HEK293 (cell line): ENCODE results near the gene TNFAIP3.

ENCODE experiments used
- CTCF ChIA-PET: fragments of 350-600 bp; formaldehyde crosslinking; extraction: SDS; loops from one replicate; lab custom pipeline; 2021; ENCODE audit warnings: antibody characterized with exemption; lab: Yijun Ruan, JAX
- POLR2A ChIA-PET: fragments of 300-600 bp; formaldehyde crosslinking; extraction: SDS; loops from one replicate; lab custom pipeline; 2020; ENCODE audit warnings: antibody characterized with exemption, inconsistent platforms; lab: Yijun Ruan, JAX
- H3K27ac ChIP-seq: fragments of 200-500 bp; sonication (Bioruptor generic); 2 replicates; pipeline ENCODE4 v1.5.1; 2014; ENCODE audit warnings: low read depth, low read length, control low read depth, inconsistent platforms; ENCODE audit errors: extremely low read depth
- H3K36me3 ChIP-seq, 2 experiments: fragments of 200-500 bp in 1 of 2; sonication (Bioruptor generic) in 1 of 2; 1 replicate in 1 of 2; 2 replicates in 1 of 2; pipeline ENCODE4 v1.5.1; 2014 to 2017; ENCODE audit warnings: inconsistent platforms in 2 of 2, low read length in 2 of 2; ENCODE audit not compliant: control insufficient read depth in 2 of 2, insufficient read depth in 1 of 2
- H3K4me1 ChIP-seq: fragments of 200-500 bp; sonication (Bioruptor generic); 2 replicates; pipeline ENCODE4 v1.5.1; 2014; ENCODE audit warnings: mild to moderate bottlenecking, low read length, inconsistent platforms; ENCODE audit not compliant: control insufficient read depth, insufficient read depth
- H3K4me3 ChIP-seq: 2 replicates; pipeline ENCODE4 v1.5.1; 2011; ENCODE audit warnings: low read depth, mild to moderate bottlenecking, control low read depth, low read length, moderate library complexity
- H3K9me3 ChIP-seq: fragments of 200-500 bp; sonication (Bioruptor generic); 2 replicates; pipeline ENCODE4 v1.5.1; 2014; ENCODE audit warnings: low read depth, low read length, inconsistent platforms; ENCODE audit not compliant: control insufficient read depth, insufficient read depth
- EGR2 ChIP-seq: fragments of 450-650 bp; formaldehyde crosslinking; IDR thresholded peaks from 2 replicates; pipeline ENCODE4 v1.5.1; 2016; ENCODE audit warnings: low read depth, missing biosample characterization, missing genetic modification characterization
- HOXC10 ChIP-seq: sonication (generic); formaldehyde crosslinking; IDR thresholded peaks from 2 replicates; pipeline ENCODE4 v1.8.1; 2023; ENCODE audit warnings: mild to moderate bottlenecking, missing genetic modification reagents
- KLF7 ChIP-seq: fragments of 450-650 bp; formaldehyde crosslinking; IDR thresholded peaks from 2 replicates; pipeline ENCODE4 v1.5.1; 2016; ENCODE audit warnings: missing biosample characterization, missing genetic modification characterization, borderline replicate concordance
- MEIS1 ChIP-seq: sonication (generic); formaldehyde crosslinking; IDR thresholded peaks from 2 replicates; pipeline ENCODE4 v1.8.1; 2022; ENCODE audit warnings: missing genetic modification reagents, mild to moderate bottlenecking, borderline replicate concordance
- PATZ1 ChIP-seq: fragments of 450-650 bp; formaldehyde crosslinking; IDR thresholded peaks from 2 replicates; pipeline ENCODE4 v1.5.1; 2016; ENCODE audit warnings: missing biosample characterization, missing genetic modification characterization
- PBX3 ChIP-seq: sonication (generic); formaldehyde crosslinking; IDR thresholded peaks from 2 replicates; pipeline ENCODE4 v1.8.1; 2022; ENCODE audit warnings: mild to moderate bottlenecking, moderate library complexity, missing genetic modification reagents
- SALL2 ChIP-seq: fragments of 450-650 bp; formaldehyde crosslinking; IDR thresholded peaks from 2 replicates; pipeline ENCODE4 v1.5.0; 2017; ENCODE audit warnings: missing biosample characterization, mild to moderate bottlenecking, missing genetic modification characterization, borderline replicate concordance
- SETDB1 ChIP-seq: IDR thresholded peaks from one replicate; pipeline ENCODE4 v1.6.1; 2017; ENCODE audit warnings: mild to moderate bottlenecking, low read length, moderate library complexity, mixed read lengths; ENCODE audit not compliant: insufficient read length
- ZNF146 ChIP-seq: fragments of 450-650 bp; formaldehyde crosslinking; IDR thresholded peaks from 2 replicates; pipeline ENCODE4 v1.5.1; 2016; ENCODE audit warnings: missing biosample characterization, missing genetic modification characterization
- ZNF248 ChIP-seq: fragments of 450-650 bp; formaldehyde crosslinking; IDR thresholded peaks from 2 replicates; pipeline ENCODE4 v1.5.1; 2017; ENCODE audit warnings: missing biosample characterization, missing genetic modification characterization
- ZNF266 ChIP-seq: fragments of 450-650 bp; formaldehyde crosslinking; IDR thresholded peaks from 2 replicates; pipeline ENCODE4 v1.5.1; 2016; ENCODE audit warnings: missing biosample characterization, missing genetic modification characterization, low read depth
- ZNF280D ChIP-seq: fragments of 450-650 bp; formaldehyde crosslinking; IDR thresholded peaks from 2 replicates; pipeline ENCODE4 v1.5.1; 2016; ENCODE audit warnings: missing biosample characterization, missing genetic modification characterization
- ZNF548 ChIP-seq: fragments of 450-650 bp; formaldehyde crosslinking; IDR thresholded peaks from 2 replicates; pipeline ENCODE4 v1.5.1; 2016; ENCODE audit warnings: missing biosample characterization, missing genetic modification characterization
- ZNF561 ChIP-seq: fragments of 450-650 bp; IDR thresholded peaks from 2 replicates; pipeline ENCODE4 v1.5.1; 2018; ENCODE audit warnings: missing biosample characterization, missing genetic modification characterization, borderline replicate concordance
- ZNF704 ChIP-seq: fragments of 450-650 bp; formaldehyde crosslinking; IDR thresholded peaks from 2 replicates; pipeline ENCODE4 v1.5.1; 2016; ENCODE audit warnings: missing biosample characterization, missing genetic modification characterization
- TF ChIP-seq, protein P1 (sequence below): fragments of 450-650 bp; formaldehyde crosslinking; IDR thresholded peaks from 2 replicates; pipeline ENCODE4 v1.5.1; 2016; ENCODE audit warnings: missing biosample characterization, missing genetic modification characterization
- TF ChIP-seq, protein P2 (sequence below): fragments of 450-650 bp; formaldehyde crosslinking; IDR thresholded peaks from 2 replicates; pipeline ENCODE4 v1.5.0; 2017; ENCODE audit warnings: missing biosample characterization, missing genetic modification characterization, borderline replicate concordance

TNFAIP3 gene

DNA sequence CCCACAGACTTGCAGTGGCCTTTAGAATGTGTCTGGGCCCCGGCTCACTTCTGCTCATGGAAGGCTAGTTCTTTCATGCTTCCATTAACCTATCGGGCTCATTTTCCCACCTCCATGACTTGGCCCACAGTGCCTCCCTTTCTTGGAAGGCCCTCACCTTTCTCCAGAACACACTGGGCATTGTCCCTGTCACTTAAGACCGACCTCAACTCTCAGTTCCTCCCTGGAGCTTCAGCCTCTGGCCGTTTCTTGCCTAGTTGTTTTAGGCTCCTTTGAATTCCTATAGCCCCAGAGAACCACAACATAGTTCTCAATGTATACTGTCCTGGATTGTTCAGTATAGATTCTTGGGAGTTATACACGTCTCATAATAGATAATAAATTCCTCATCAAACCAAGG, 19.3 kb upstream of the TNFAIP3 start:
- CTCF ChIA-PET: interaction anchor here (0.5 to 1.8 kb wide), 3 partner anchors 11 to 128 kb away, joined by 3 to 4 read pairs (median 3); no protein-coding TSS in a partner anchor
- H3K36me3 ChIP-seq: no peaks in the 10 kb centered on the region
- POLR2A ChIA-PET: no interaction called here
- H3K9me3 ChIP-seq: no peaks in the 10 kb centered on the region
- no peak overlapping the region for H3K27ac ChIP-seq
- TF ChIP-seq ZNF248 (tag by site-specific recombination) (no peak), ZNF561 (tag by site-specific recombination) (no peak), SALL2 (tag by site-specific recombination) (no peak), ZNF266 (tag by site-specific recombination) (no peak), HOXC10 (CRISPR knock-in tag) (no peak), MEIS1 (CRISPR knock-in tag) (no peak), PATZ1 (no peak), PBX3 (CRISPR knock-in tag) (no peak), ZNF280D (no peak), EGR2 (tag by site-specific recombination) (no peak), ZNF146 (no peak), SETDB1 (no peak), KLF7 (tag by site-specific recombination) (no peak), ZNF548 (no peak), ZNF704 (no peak)
- TF ChIP-seq, protein P1, sequence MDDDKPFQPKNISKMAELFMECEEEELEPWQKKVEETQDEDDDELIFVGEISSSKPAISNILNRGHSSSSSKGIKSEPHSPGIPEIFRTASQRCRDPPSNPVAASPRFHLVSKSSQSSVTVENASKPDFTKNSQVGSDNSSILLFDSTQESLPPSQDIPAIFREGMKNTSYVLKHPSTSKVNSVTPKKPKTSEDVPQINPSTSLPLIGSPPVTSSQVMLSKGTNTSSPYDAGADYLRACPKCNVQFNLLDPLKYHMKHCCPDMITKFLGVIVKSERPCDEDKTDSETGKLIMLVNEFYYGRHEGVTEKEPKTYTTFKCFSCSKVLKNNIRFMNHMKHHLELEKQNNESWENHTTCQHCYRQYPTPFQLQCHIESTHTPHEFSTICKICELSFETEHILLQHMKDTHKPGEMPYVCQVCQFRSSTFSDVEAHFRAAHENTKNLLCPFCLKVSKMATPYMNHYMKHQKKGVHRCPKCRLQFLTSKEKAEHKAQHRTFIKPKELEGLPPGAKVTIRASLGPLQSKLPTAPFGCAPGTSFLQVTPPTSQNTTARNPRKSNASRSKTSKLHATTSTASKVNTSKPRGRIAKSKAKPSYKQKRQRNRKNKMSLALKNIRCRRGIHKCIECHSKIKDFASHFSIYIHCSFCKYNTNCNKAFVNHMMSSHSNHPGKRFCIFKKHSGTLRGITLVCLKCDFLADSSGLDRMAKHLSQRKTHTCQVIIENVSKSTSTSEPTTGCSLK: no peak
- TF ChIP-seq, protein P2, sequence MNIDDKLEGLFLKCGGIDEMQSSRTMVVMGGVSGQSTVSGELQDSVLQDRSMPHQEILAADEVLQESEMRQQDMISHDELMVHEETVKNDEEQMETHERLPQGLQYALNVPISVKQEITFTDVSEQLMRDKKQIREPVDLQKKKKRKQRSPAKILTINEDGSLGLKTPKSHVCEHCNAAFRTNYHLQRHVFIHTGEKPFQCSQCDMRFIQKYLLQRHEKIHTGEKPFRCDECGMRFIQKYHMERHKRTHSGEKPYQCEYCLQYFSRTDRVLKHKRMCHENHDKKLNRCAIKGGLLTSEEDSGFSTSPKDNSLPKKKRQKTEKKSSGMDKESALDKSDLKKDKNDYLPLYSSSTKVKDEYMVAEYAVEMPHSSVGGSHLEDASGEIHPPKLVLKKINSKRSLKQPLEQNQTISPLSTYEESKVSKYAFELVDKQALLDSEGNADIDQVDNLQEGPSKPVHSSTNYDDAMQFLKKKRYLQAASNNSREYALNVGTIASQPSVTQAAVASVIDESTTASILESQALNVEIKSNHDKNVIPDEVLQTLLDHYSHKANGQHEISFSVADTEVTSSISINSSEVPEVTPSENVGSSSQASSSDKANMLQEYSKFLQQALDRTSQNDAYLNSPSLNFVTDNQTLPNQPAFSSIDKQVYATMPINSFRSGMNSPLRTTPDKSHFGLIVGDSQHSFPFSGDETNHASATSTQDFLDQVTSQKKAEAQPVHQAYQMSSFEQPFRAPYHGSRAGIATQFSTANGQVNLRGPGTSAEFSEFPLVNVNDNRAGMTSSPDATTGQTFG (tag by site-specific recombination): no peak
- no peak overlapping the region for H3K4me3 ChIP-seq
- peaks cover 5% of the 10 kb centered on the region; the same call in 1 of the 2 replicates for H3K4me1 ChIP-seq
